ENCODE results near the gene SNN. TPM values are rescaled to one million over a fixed set of nuclear protein-coding genes. Genes with fewer than 3 reads are reported as not detected.
A peak's percentile ranks its signal among the peaks of the same experiment; 100 is the strongest.

The SNN gene
- total RNA-seq, 4 donors from 2014 or later, result 34.6 to 40.3 (median 39.7) TPM

DNA sequence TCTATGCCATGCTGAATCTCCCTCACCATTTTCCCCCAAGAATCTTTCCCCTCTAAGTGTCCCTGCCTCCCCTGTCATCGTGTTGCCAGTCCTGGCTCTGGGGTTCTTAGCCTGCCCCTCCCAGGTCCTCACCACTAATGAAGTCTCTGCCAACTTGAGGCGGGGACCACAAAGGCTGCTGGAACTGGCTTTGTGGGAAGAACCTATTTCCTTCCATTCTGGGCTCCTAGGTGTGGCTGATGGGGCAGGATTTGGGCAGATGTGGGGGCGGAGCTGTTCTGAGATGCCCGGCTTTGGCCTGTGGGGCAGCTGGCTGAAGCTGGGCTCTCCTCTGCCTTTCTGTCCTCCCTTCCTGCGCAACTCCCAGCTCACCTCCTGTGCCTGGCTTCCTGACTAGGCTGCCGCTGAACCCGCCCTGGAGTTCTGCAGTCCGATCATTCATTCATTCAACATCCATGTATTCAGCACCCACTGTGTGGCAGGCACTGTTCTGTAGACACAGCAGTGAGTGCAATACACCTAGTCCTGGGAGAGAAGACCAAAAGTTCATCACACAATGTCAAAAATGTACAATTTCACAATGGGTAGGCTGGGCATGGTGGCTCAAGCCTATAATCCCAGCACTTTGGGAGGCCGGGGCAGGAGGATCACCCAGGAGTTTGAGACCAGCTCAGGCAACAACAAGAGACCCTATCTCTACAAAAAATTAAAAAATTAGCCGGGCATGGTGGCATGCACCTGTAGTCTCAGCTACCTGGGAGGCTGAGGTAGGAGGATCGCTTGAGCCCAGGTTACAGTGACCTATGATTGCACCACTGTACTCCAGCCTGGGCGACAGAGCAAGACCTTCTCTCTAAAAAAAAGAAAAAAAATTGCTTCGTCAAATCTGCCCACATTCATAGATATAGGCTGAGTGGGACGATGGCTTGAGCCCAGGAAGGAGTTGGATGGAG, 1.9 kb upstream of the SNN start:
- WGBS, 2 donors (ENCODE audit: low coverage in 1 of 2), result 79% methylated on average over 4 of the region's 14 CpGs

DNA sequence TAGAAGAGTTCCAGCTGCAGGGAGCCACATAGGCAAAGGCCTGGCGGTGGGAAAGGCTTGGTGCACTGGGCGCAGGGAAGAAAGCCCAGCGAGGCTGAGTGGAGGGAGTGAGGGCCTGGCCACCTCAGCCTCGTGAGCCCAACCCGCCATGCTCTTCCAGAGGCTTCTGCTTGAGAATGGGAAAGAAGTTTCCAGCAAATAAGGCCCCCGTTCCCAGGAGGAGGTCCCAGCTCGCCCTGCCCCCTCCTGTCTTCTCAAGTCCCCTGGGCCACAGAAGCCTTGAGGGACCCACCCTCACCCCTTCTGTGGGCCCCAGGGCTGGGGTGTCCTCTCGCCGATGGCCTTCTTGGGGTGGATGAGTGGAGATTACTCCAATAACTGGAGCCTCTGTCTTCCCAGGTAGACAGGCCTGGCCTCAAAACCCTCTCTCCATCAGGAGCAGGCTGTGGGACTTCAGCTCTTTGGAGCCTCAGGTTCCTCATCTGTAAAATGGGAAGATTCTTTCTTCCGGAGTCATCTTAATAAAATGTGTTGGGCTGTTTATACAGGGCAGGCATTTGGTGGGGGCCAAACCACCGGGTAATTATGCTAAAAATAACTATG, 933 bp upstream of the SNN start:
- no peaks in the 10 kb centered on the region for H3K36me3 ChIP-seq
- WGBS, 2 donors (ENCODE audit: low coverage in 1 of 2), result 50 to 85% methylated on average over 2 to 3 of the region's 11 CpGs
- H3K4me1 ChIP-seq, result peaks cover 0 to 43% (median 30%) of the 10 kb centered on the region in 3 donors
- peak overlapping the region in 3 of 4 donors; percentile 73 to 83 (median 78) for H3K27ac ChIP-seq
- H3K4me3 ChIP-seq, result peak overlapping the region in 1 of 2 donors; percentile 95
- no peaks in the 10 kb centered on the region for H3K27me3 ChIP-seq
- TF ChIP-seq EP300 (IDR thresholded peaks at IDR 0.05), result no peak
- TF ChIP-seq, protein P1, sequence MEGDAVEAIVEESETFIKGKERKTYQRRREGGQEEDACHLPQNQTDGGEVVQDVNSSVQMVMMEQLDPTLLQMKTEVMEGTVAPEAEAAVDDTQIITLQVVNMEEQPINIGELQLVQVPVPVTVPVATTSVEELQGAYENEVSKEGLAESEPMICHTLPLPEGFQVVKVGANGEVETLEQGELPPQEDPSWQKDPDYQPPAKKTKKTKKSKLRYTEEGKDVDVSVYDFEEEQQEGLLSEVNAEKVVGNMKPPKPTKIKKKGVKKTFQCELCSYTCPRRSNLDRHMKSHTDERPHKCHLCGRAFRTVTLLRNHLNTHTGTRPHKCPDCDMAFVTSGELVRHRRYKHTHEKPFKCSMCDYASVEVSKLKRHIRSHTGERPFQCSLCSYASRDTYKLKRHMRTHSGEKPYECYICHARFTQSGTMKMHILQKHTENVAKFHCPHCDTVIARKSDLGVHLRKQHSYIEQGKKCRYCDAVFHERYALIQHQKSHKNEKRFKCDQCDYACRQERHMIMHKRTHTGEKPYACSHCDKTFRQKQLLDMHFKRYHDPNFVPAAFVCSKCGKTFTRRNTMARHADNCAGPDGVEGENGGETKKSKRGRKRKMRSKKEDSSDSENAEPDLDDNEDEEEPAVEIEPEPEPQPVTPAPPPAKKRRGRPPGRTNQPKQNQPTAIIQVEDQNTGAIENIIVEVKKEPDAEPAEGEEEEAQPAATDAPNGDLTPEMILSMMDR (IDR thresholded peaks at IDR 0.05), result no peak
- TF ChIP-seq POLR2AphosphoS5 (IDR thresholded peaks at IDR 0.05), result no peak
- no peak for TF ChIP-seq POLR2A (IDR thresholded peaks at IDR 0.05)
- no peaks in the 10 kb centered on the region for H3K9me3 ChIP-seq
- no peak for ATAC-seq

More for the DNA sequence above, 1.9 kb upstream of the SNN start:
- Histone ChIP-seq H3K4me1 (peaks cover 0 to 33% (median 20%) of the 10 kb centered on the region in 3 donors), H3K27me3 (no peaks in the 10 kb centered on the region), H3K4me3 (no peak overlapping the region), H3K27ac (peak overlapping the region in 1 of 4 donors; percentile 73), H3K9me3 (no peaks in the 10 kb centered on the region), H3K36me3 (no peaks in the 10 kb centered on the region)
- no peak for ATAC-seq
- TF ChIP-seq EP300 (IDR thresholded peaks at IDR 0.05) (no peak), POLR2AphosphoS5 (IDR thresholded peaks at IDR 0.05) (no peak), POLR2A (IDR thresholded peaks at IDR 0.05) (no peak)
- TF ChIP-seq, protein P1 (IDR thresholded peaks at IDR 0.05), result no peak

DNA sequence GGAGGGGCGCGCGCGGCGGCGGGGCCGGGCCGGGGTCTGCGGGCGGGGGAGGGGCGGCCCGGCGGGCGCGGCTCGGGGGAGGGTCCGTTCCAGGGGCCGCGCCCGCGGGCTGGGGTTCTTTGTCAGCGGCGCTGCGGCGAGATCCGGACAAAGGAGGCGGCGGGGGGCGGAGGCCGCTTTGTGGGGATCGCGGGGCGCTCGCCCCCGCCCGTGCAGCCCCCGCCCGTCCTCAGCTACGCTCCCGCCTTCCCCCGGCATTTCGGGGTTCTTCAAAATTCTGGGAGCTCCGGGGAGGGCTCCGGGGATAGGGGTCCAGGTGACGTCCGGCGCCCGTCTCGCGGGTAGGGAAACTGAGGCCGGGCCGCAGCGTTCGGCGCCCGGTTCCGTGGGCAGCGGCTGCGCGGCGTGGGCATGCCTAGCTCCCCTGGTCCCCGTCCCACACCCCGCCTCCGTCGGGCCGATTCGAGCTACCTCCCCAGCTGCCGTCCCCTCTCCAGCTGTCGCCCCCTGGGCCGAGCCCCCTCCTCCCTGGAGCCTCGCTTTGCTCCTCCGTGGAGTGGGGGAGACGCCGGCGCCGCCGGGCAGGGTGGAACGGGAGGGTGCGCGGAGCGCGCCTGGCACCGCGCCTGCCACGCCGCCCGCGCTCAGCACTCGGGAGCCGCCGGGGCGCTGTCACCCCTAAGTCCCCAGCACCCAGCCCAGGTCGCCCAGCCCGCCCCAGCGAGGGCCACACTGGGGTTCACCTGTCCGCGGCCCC, 546 bp downstream of the SNN start:
- no CpG with 5 or more reads among the region's 97 CpGs for WGBS, 2 donors (ENCODE audit: low coverage in 1 of 2)
- TF ChIP-seq POLR2A (IDR thresholded peaks at IDR 0.05), result no peak
- no peak for TF ChIP-seq EP300 (IDR thresholded peaks at IDR 0.05)
- TF ChIP-seq, protein P1 (IDR thresholded peaks at IDR 0.05), result no peak
- no peak for TF ChIP-seq POLR2AphosphoS5 (IDR thresholded peaks at IDR 0.05)
- peaks cover 0 to 58% (median 42%) of the 10 kb centered on the region in 3 donors for H3K4me1 ChIP-seq
- H3K9me3 ChIP-seq, result no peaks in the 10 kb centered on the region
- H3K27me3 ChIP-seq, result no peaks in the 10 kb centered on the region
- H3K27ac ChIP-seq, result peak overlapping the region; percentile 7 to 92 (median 82)
- ATAC-seq, result peak; percentile 1
- no peaks in the 10 kb centered on the region for H3K36me3 ChIP-seq
- peak overlapping the region; percentile 47 to 95 for H3K4me3 ChIP-seq

DNA sequence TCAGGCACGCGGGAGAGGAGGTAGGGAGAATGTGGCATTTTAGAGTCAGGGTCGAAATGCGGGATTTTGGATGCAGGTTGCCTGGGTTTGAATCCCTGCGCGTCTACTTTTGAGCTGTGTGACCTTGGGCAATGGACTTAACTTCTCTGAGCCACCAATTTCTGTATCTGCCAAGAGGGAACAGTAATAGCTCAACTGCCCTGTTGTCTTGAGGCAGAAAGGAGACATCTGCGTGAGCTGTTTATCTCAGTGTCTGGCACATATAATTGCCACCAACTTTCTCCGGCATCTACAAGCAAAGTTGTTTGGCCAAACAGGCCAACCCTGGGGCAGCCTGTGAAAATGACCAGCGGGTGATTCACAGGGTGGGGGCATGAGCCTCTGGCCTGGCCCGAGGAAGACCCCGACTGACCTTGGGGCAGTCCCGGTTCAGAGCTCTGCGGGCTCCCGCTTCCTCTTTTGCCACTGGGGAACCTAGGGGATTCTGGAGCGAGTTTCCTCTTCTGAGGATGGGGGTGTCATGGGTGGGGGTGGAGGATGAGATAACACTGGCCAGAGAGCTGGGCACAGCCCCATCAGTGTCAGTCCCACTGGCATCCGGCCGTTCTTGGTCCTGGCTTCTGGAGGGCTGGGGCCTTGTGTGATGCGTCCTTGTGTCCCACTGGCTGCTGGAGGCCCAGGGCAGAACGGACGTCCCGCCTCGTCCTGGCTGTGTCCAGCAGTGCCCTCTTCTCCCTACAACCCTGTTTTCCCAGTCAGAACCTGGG, 1.3 kb downstream of the SNN start:
- peak overlapping the region; percentile 47 to 95 for H3K4me3 ChIP-seq
- peak overlapping the region; percentile 7 to 92 (median 82) for H3K27ac ChIP-seq
- no peaks in the 10 kb centered on the region for H3K27me3 ChIP-seq
- ATAC-seq, result peak; percentile 16
- no peaks in the 10 kb centered on the region for H3K9me3 ChIP-seq
- peaks cover 0 to 65% (median 42%) of the 10 kb centered on the region in 3 donors for H3K4me1 ChIP-seq
- H3K36me3 ChIP-seq, result no peaks in the 10 kb centered on the region
- TF ChIP-seq, protein P1 (IDR thresholded peaks at IDR 0.05), result no peak
- TF ChIP-seq POLR2AphosphoS5 (IDR thresholded peaks at IDR 0.05) (no peak), POLR2A (IDR thresholded peaks at IDR 0.05) (no peak), EP300 (IDR thresholded peaks at IDR 0.05) (no peak)
- WGBS, 2 donors (ENCODE audit: low coverage in 1 of 2), result 0 to 11% methylated on average over 2 to 7 of the region's 22 CpGs

Data from gastroesophageal sphincter (tissue), 4 donors.